HCT116 (cell line): ENCODE results near the gene ASAP2. TPM values are rescaled to one million over a fixed set of nuclear protein-coding genes. Genes with fewer than 3 reads are reported as not detected.

Experiments
- ATAC-seq: fragments of 200-7000 bp; cut with Tn5 transposase; 2 replicates; pipeline ENCODE4 v1.9.1; 2020; ENCODE audit warnings: mild to moderate bottlenecking, moderate library complexity
- BruUV-seq: library from RNA; stranded (reverse); fragments of 400-500 nt; replicated peaks from 2 replicates; lab custom pipeline; 2021; lab: Mats Ljungman, UMichigan
- CTCF ChIA-PET: fragments of 300-600 bp; sonication (Branson Sonifier 250); formaldehyde crosslinking; loops from one replicate; lab custom pipeline; 2021; ENCODE audit warnings: antibody characterized with exemption; lab: Charles Lee
- POLR2A ChIA-PET: fragments of 300-600, 350-600 bp; sonication (Branson Sonifier 250); formaldehyde crosslinking; loops from one replicate; lab custom pipeline; 2021; ENCODE audit warnings: antibody characterized with exemption; lab: Charles Lee
- RAD21 ChIA-PET, 2 experiments: fragments of 300-600 bp; sonication (Branson Sonifier 250); formaldehyde crosslinking; loops; one replicate each; lab custom pipeline; 2023; ENCODE audit warnings: low total read pairs in 2 of 2; ENCODE audit not compliant: uncharacterized antibody in 2 of 2, unreplicated experiment in 2 of 2, low non-redundant PET in 1 of 2; lab: Charles Lee
- DNase-seq: peaks from one replicate; pipeline ENCODE4 v3.0.0-alpha.2; 2010; ENCODE audit warnings: low read depth, low spot score
- H2AFZ ChIP-seq: fragments of 200-600 bp; shearing (Covaris generic), sonication (generic); 2 replicates; pipeline ENCODE4 v1.6.1; 2017; ENCODE audit warnings: low read depth, mixed run types, mixed read lengths, antibody characterized with exemption, low read length; ENCODE audit not compliant: poor library complexity, severe bottlenecking
- H3K27ac ChIP-seq: 2 replicates; pipeline ENCODE4 v1.5.1; 2012; ENCODE audit warnings: low read depth, low read length
- H3K27me3 ChIP-seq: fragments of 200-600 bp; sonication (generic); 2 replicates; pipeline ENCODE4 v1.6.1; 2016; ENCODE audit warnings: mixed run types, low read length, mixed read lengths; ENCODE audit not compliant: insufficient read depth
- H3K36me3 ChIP-seq, 2 experiments: fragments of 200-500 bp in 1 of 2; fragments of 200-600 bp in 1 of 2; sonication (Bioruptor generic) in 1 of 2; sonication (generic) in 1 of 2; 2 replicates each; pipeline versions ENCODE4 v1.5.1 to v1.6.1; 2014 to 2016; ENCODE audit warnings: low read length in 2 of 2, inconsistent platforms in 1 of 2, mixed read lengths in 1 of 2, mixed run types in 1 of 2; ENCODE audit not compliant: insufficient read depth in 2 of 2, control insufficient read depth in 1 of 2
- H3K4me1 ChIP-seq, 2 experiments: fragments of 200-600 bp in 1 of 2; sonication (generic) in 1 of 2; 2 replicates each; pipeline versions ENCODE4 v1.5.1 to v1.6.1; 2012 to 2017; ENCODE audit warnings: low read length in 2 of 2, inconsistent platforms in 1 of 2, mild to moderate bottlenecking in 1 of 2, mixed read lengths in 1 of 2, mixed run types in 1 of 2, moderate library complexity in 1 of 2; ENCODE audit not compliant: insufficient read depth in 2 of 2, control insufficient read depth in 1 of 2
- H3K4me2 ChIP-seq: fragments of 200-600 bp; sonication (generic); 2 replicates; pipeline ENCODE4 v1.6.1; 2017; ENCODE audit warnings: mixed run types, low read length, mixed read lengths
- H3K4me3 ChIP-seq, 2 experiments: fragments of 200-600 bp in 1 of 2; sonication (generic) in 1 of 2; replicated peaks in 1 of 2; 2 replicates each; pipeline ENCODE4 v1.5.1; 2011 to 2016; ENCODE audit warnings: low read length in 2 of 2, control low read depth in 1 of 2, low read depth in 1 of 2, mild to moderate bottlenecking in 1 of 2, mixed read lengths in 1 of 2, mixed run types in 1 of 2
- H3K79me2 ChIP-seq: fragments of 200-600 bp; sonication (generic); 2 replicates; pipeline ENCODE4 v1.6.1; 2017; ENCODE audit warnings: mild to moderate bottlenecking, mixed run types, low read length, moderate library complexity, mixed read lengths; ENCODE audit not compliant: insufficient read depth
- H3K9ac ChIP-seq: fragments of 200-600 bp; sonication (generic); 2 replicates; pipeline ENCODE4 v1.6.1; 2016; ENCODE audit warnings: low read length, mixed read lengths
- H3K9me2 ChIP-seq: fragments of 200-600 bp; sonication (generic), shearing (Covaris generic); 2 replicates; pipeline ENCODE4 v1.6.1; 2017; ENCODE audit warnings: mixed run types, mild to moderate bottlenecking, moderate library complexity; ENCODE audit not compliant: insufficient read depth
- H3K9me3 ChIP-seq, 2 experiments: fragments of 200-500 bp in 1 of 2; fragments of 200-600 bp in 1 of 2; sonication (Bioruptor generic) in 1 of 2; sonication (generic) in 1 of 2; 2 replicates each; pipeline ENCODE4 v1.6.1; 2014 to 2017; ENCODE audit warnings: low read length in 2 of 2, mixed read lengths in 2 of 2, inconsistent platforms in 1 of 2, low read depth in 1 of 2, mild to moderate bottlenecking in 1 of 2, mixed run types in 1 of 2, moderate library complexity in 1 of 2; ENCODE audit not compliant: control insufficient read depth in 1 of 2, insufficient read depth in 1 of 2
- H4K20me1 ChIP-seq: fragments of 200-600 bp; sonication (generic), shearing (Covaris generic); 2 replicates; pipeline ENCODE4 v1.6.1; 2017; ENCODE audit warnings: mixed run types, mild to moderate bottlenecking, moderate library complexity; ENCODE audit not compliant: insufficient read depth
- CBX3 ChIP-seq: IDR thresholded peaks from 2 replicates; pipeline ENCODE4 v1.6.1; 2012; ENCODE audit warnings: low read depth
- CEBPB ChIP-seq: IDR thresholded peaks from 2 replicates; pipeline ENCODE4 v1.6.1; 2012; ENCODE audit warnings: low read depth
- CTCF ChIP-seq, 3 experiments: fragments of 200-600 bp in 1 of 3; sonication (generic) in 1 of 3; IDR thresholded peaks in 2 of 3; conservative IDR thresholded peaks in 1 of 3; 2 replicates each; pipeline ENCODE4 v1.5.1; 2012 to 2017; ENCODE audit warnings: low read depth in 2 of 3, low read length in 2 of 3, antibody characterized with exemption in 1 of 3, borderline replicate concordance in 1 of 3, control low read depth in 1 of 3, mild to moderate bottlenecking in 1 of 3, mixed read lengths in 1 of 3, mixed run types in 1 of 3, moderate library complexity in 1 of 3; ENCODE audit not compliant: insufficient read depth in 1 of 3
- EZH2 ChIP-seq: fragments of 200-600 bp; sonication (generic); IDR thresholded peaks from 2 replicates; pipeline ENCODE4 v1.6.1; 2017; ENCODE audit warnings: antibody characterized with exemption, mixed run types
- FOSL1 ChIP-seq: IDR thresholded peaks from 2 replicates; pipeline ENCODE4 v1.6.1; 2012; ENCODE audit warnings: low read depth
- JUND ChIP-seq: IDR thresholded peaks from 2 replicates; pipeline ENCODE4 v1.6.1; 2012
- MAX ChIP-seq: IDR thresholded peaks from 2 replicates; pipeline ENCODE4 v1.6.1; 2012
- POLR2A ChIP-seq: IDR thresholded peaks from 2 replicates; pipeline ENCODE4 v1.7.0; 2011; ENCODE audit warnings: borderline replicate concordance; ENCODE audit not compliant: insufficient read depth, insufficient read length; ENCODE audit errors: extremely low read depth
- POLR2AphosphoS5 ChIP-seq: IDR thresholded peaks from 2 replicates; pipeline ENCODE4 v1.6.1; 2011; ENCODE audit warnings: mild to moderate bottlenecking, low read depth, low read length, moderate library complexity
- RAD21 ChIP-seq: IDR thresholded peaks from 2 replicates; pipeline ENCODE4 v1.6.1; 2012; ENCODE audit warnings: low read depth, mild to moderate bottlenecking
- SIN3A ChIP-seq: IDR thresholded peaks from 2 replicates; pipeline ENCODE4 v1.6.1; 2012; ENCODE audit warnings: low read depth
- SP1 ChIP-seq: IDR thresholded peaks from 2 replicates; pipeline ENCODE4 v1.6.1; 2012; ENCODE audit warnings: low read depth
- SRF ChIP-seq: IDR thresholded peaks from 2 replicates; pipeline ENCODE4 v1.6.1; 2012; ENCODE audit warnings: low read depth
- TCF7L2 ChIP-seq: IDR thresholded peaks from 2 replicates; pipeline ENCODE4 v1.7.0; 2011; ENCODE audit warnings: borderline replicate concordance, inconsistent platforms; ENCODE audit not compliant: insufficient read depth, insufficient read length; ENCODE audit errors: extremely low read depth
- ZFX ChIP-seq: fragments of 450-650 bp; IDR thresholded peaks from 2 replicates; pipeline ENCODE4 v1.6.1; 2017
- ZNF274 ChIP-seq: fragments of 200-500 bp; sonication (Bioruptor generic); IDR thresholded peaks from 2 replicates; pipeline ENCODE4 v1.6.1; 2014; ENCODE audit warnings: mild to moderate bottlenecking, low read depth, low read length, inconsistent platforms
- intact Hi-C: fragments of 100-400 bp; cut with micrococcal nuclease; formaldehyde crosslinking; loops from 2 replicates; pipeline ENCODE4 v1.10.0; 2022
- total RNA-seq: library from RNA; stranded (reverse); gene quantifications from one replicate; pipeline ENCODE4 v1.2.1, GENCODE V29; 2021; ENCODE audit not compliant: unreplicated experiment

The ASAP2 gene
- total RNA-seq, 1 experiment from 2014 or later, result 16.5 TPM

GRCh38 chr2:9221223-9221622, 14.6 kb downstream of the ASAP2 start:
- Histone ChIP-seq H3K9me2 (no peaks in the 10 kb centered on the region), H3K79me2 (peaks cover 39% of the 10 kb centered on the region), H3K9me3 (no peaks in the 10 kb centered on the region), H2AFZ (no peak overlapping the region), H3K4me1 (peaks cover 0 to 4% of the 10 kb centered on the region in 2 experiments; a peak in 2 of 4 replicates), H3K27ac (no peak overlapping the region), H3K36me3 (no peaks in the 10 kb centered on the region), H4K20me1 (no peaks in the 10 kb centered on the region; the same call in 1 of the 2 replicates), H3K9ac (no peak overlapping the region), H3K4me3 (no peak overlapping the region), H3K4me2 (no peak overlapping the region), H3K27me3 (no peaks in the 10 kb centered on the region)
- CTCF ChIA-PET, result no interaction called here
- no peak for DNase-seq
- intact Hi-C loops, result no loop called here
- ATAC-seq, result no peak
- TF ChIP-seq JUND (no peak), FOSL1 (no peak), TCF7L2 (no peak), SIN3A (no peak), EZH2 (no peak), CTCF (IDR thresholded peaks at IDR 0.05 in 2 of 3, conservative IDR thresholded peaks at IDR 0.05 in 1 of 3; ENCODE audit: borderline replicate concordance in 1 of 3, insufficient read depth in 1 of 3, low read depth in 2 of 3, low read length in 2 of 3) (no peak), POLR2AphosphoS5 (no peak), ZNF274 (no peak), SP1 (no peak), RAD21 (no peak), POLR2A (no peak), SRF (no peak), CBX3 (no peak), MAX (no peak), CEBPB (no peak), ZFX (no peak)
- no TSS peak for BruUV-seq
- POLR2A ChIA-PET, result no interaction called here
- RAD21 ChIA-PET, result no interaction called here
